Measurements from ENCODE around the gene MVP.

Gene MVP

GRCh38 chr16:29836623-29837022 lies 16.4 kb downstream of the MVP start:
- H3K27ac ChIP-seq, result no peak overlapping the region
- no peak for TF ChIP-seq CTCF (conservative IDR thresholded peaks at IDR 0.05)

DNA sequence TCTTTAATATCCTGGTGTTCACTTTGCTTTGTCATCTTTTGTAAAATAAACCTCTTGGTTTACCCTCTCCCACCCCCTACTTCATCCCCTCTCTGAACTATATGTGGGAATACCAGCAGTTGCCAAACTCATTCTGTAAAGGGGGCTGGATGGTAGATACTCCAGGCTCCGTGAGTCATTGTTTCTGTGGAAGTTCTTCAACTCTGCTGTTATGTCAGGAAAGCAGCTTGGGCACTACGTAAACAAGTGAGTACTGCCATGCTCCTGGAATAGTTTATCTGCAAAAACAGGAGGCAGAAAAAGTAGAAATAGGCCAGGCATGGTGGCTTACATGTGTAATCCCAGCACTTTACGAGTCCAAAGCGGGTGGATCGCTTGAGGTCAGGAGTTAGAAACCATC lies 17.6 kb downstream of the MVP start:
- TF ChIP-seq CTCF (conservative IDR thresholded peaks at IDR 0.05), result no peak
- no peak overlapping the region for H3K27ac ChIP-seq

- TF ChIP-seq CTCF (conservative IDR thresholded peaks at IDR 0.05), result no peak
- H3K27ac ChIP-seq, result no peak overlapping the region
These were observed 19.6 kb downstream of the MVP start for GRCh38 chr16:29839822-29840221.

DNA sequence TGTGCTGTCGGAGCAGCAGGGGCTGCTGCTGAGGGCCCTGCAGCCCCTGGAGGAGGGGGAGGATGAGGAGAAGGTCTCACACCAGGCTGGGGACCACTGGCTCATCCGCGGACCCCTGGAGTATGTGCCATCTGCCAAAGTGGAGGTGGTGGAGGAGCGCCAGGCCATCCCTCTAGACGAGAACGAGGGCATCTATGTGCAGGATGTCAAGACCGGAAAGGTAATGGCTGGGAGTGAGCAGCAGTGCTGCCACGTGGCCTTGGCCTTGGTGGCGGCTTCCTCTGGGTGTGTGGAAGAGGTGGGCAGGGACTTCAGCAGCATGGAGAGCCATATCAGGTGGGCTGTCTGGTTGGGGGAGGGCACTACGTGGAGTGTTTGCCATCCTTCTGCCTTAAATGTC lies 20.0 kb downstream of the MVP start:
- H3K27ac ChIP-seq, result no peak overlapping the region
- no peak for TF ChIP-seq CTCF (conservative IDR thresholded peaks at IDR 0.05)

DNA sequence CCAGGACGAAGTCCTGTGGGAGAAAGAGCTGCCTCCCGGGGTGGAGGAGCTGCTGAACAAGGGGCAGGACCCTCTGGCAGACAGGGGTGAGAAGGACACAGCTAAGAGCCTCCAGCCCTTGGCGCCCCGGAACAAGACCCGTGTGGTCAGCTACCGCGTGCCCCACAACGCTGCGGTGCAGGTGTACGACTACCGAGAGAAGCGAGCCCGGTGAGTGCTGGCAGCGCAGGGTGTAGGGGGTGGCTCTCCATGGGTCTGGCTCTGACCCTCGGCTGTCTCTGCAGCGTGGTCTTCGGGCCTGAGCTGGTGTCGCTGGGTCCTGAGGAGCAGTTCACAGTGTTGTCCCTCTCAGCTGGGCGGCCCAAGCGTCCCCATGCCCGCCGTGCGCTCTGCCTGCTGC lies 21.4 kb downstream of the MVP start:
- H3K27ac ChIP-seq, result no peak overlapping the region
- no peak for TF ChIP-seq CTCF (conservative IDR thresholded peaks at IDR 0.05)

- TF ChIP-seq CTCF (conservative IDR thresholded peaks at IDR 0.05), result no peak
- no peak overlapping the region for H3K27ac ChIP-seq
These were observed 22.6 kb downstream of the MVP start for GRCh38 chr16:29842732-29843346.

GRCh38 chr16:29843931-29844330 lies 23.7 kb downstream of the MVP start:
- H3K27ac ChIP-seq, result no peak overlapping the region
- TF ChIP-seq CTCF (conservative IDR thresholded peaks at IDR 0.05), result no peak

Data from VCaP (cell line).